HepG2 (cell line): ENCODE results near the gene QSOX2. TPM values are rescaled to one million over a fixed set of nuclear protein-coding genes. Genes with fewer than 3 reads are reported as not detected.

Experiments
- AGO1 ChIP-seq: fragments of 200-400 bp; formaldehyde crosslinking; IDR thresholded peaks from 2 replicates; pipeline ENCODE4 v1.6.1; 2017; ENCODE audit warnings: mild to moderate bottlenecking, low read depth, low read length, moderate library complexity; ENCODE audit not compliant: poor library complexity, severe bottlenecking
- FIP1L1 ChIP-seq: fragments of 200-400 bp; formaldehyde crosslinking; IDR thresholded peaks from 2 replicates; pipeline ENCODE4 v1.6.1; 2018; ENCODE audit warnings: low read depth, mild to moderate bottlenecking, low read length, moderate library complexity, borderline replicate concordance; ENCODE audit not compliant: insufficient read depth
- GPBP1L1 ChIP-seq: sonication (generic); formaldehyde crosslinking; IDR thresholded peaks from 2 replicates; pipeline ENCODE4 v1.5.0; 2020; ENCODE audit warnings: mild to moderate bottlenecking, missing genetic modification reagents
- ISX ChIP-seq: sonication (generic); formaldehyde crosslinking; conservative IDR thresholded peaks from 2 replicates; pipeline ENCODE4 v1.5.0; 2020; ENCODE audit warnings: missing genetic modification reagents
- NFAT5 ChIP-seq: sonication (generic); formaldehyde crosslinking; IDR thresholded peaks from 2 replicates; pipeline ENCODE4 v1.4.0; 2020; ENCODE audit warnings: missing genetic modification reagents
- POLR2A ChIP-seq, 2 experiments: IDR thresholded peaks; 2 replicates each; pipeline ENCODE4 v1.6.1; 2011; ENCODE audit warnings: low read depth in 2 of 2, low read length in 2 of 2, mild to moderate bottlenecking in 1 of 2, moderate library complexity in 1 of 2; ENCODE audit not compliant: insufficient read depth in 1 of 2
- RARA ChIP-seq: IDR thresholded peaks from 2 replicates; pipeline ENCODE4 v1.6.1; 2016; ENCODE audit warnings: missing genetic modification reagents, missing compliant biosample characterization
- REST ChIP-seq, 2 experiments: IDR thresholded peaks; 2 replicates each; pipeline ENCODE4 v1.6.1; 2011 to 2012; ENCODE audit warnings: low read length in 2 of 2, borderline replicate concordance in 1 of 2, low read depth in 1 of 2, mild to moderate bottlenecking in 1 of 2, moderate library complexity in 1 of 2
- ZNF180 ChIP-seq: sonication (generic); formaldehyde crosslinking; IDR thresholded peaks from 2 replicates; pipeline ENCODE4 v1.4.0; 2020; ENCODE audit warnings: low read depth, missing genetic modification reagents, borderline replicate concordance
- polyA plus RNA-seq, 8 experiments: library from polyadenylated mRNA; depleted of rRNA in 3 of 8; stranded (reverse) in 7 of 8; unstranded in 1 of 8; fragments of >200 nt; fragmentation: Illumina TruSeq in 4 of 8; extraction: Trizol in 4 of 8; gene quantifications; 2 replicates each; pipeline versions ENCODE4 v1.2.1 to v1.2.3, GENCODE V29; 2011 to 2016; ENCODE audit warnings: low read depth in 4 of 8, missing spikeins in 1 of 8, mixed read lengths in 1 of 8; ENCODE audit not compliant: insufficient read depth in 1 of 8
- total RNA-seq, 5 experiments: library from RNA; depleted of rRNA; stranded (reverse); fragments of >200 nt; fragmentation: Illumina TruSeq; extraction: Trizol; gene quantifications; 2 replicates each; pipeline ENCODE4 v1.2.3, GENCODE V29; 2016; ENCODE audit warnings: low read depth in 1 of 5

Gene QSOX2
- total and polyA plus RNA-seq, 2 of the 13 experiments (the other 11 are each of a cell fraction or from before 2014, with no cell fraction given): 27.1 to 42.1 TPM

- TF ChIP-seq NFAT5 (CRISPR knock-in tag): 0 out of 2 replicates have a peak, but pooled peaks have one; percentile 73
- TF ChIP-seq GPBP1L1 (CRISPR knock-in tag): no peak
- no peak for TF ChIP-seq POLR2A (IDR thresholded peaks at IDR 0.05; ENCODE audit: insufficient read depth in 1 of 2, low read depth in 2 of 2, low read length in 2 of 2)
- no peak for TF ChIP-seq FIP1L1
- peak in 1 of 2 experiments; percentile 93 for TF ChIP-seq REST (IDR thresholded peaks at IDR 0.05; ENCODE audit: borderline replicate concordance in 1 of 2, low read depth in 1 of 2, low read length in 2 of 2)
- no peak for TF ChIP-seq ZNF180 (CRISPR knock-in tag)
- TF ChIP-seq AGO1: no peak
- 0 out of 2 replicates have a peak, but pooled peaks have one; percentile 40 for TF ChIP-seq ISX (CRISPR knock-in tag)
- TF ChIP-seq RARA: peak; percentile 38
Measured at GRCh38 chr9:136204838-136205706, 40.5 kb downstream of the QSOX2 start, which contains the start of gene LHX3 (continued).
